ENCODE results near the gene ASPG. TPM values are rescaled to one million over a fixed set of nuclear protein-coding genes. Genes with fewer than 3 reads are reported as not detected.
A peak's percentile ranks its signal among the peaks of the same experiment; 100 is the strongest.

ASPG gene
- total and polyA plus RNA-seq, 12 donors: 2.8 to 32.0 (median 13.2) TPM

DNA sequence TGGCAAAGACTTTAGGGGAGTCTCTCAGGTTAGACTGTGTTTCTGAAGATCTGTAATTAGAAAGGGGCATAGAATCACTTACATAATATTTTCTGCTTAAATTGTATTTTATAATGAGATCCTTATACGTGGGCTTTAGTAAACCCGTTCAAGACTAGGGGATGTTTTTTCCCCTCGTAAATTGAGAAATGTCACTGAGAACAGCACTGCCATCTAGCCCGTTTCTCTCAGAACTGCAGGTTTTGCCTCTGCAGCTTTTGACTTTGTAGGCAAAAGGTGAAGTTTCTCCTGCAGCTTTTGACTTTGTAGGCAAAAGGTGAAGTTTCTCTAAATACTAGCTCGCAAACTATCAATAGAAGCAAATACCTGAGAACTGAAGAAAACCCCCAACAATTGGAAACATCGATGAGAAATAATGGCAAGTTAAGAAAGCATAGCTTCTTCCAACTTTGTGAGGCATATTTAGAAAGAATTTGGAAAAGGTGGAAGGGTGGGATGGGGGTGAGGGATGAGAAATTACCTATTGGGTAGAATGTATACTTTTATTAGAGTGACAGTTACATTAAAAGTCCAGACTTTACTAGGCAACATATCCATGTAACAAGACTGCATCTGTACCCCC lies 9.9 kb upstream of the ASPG start:
- DNase-seq (no peak), ATAC-seq (no peak)
- Histone ChIP-seq H3K27me3 (peaks cover 0 to 22% (median 5%) of the 10 kb centered on the region in 7 donors), H3K36me3 (no peaks in the 10 kb centered on the region), H3K4me1 (peaks cover 0 to 6% (median 0%) of the 10 kb centered on the region in 9 donors), H3K9me3 (peaks cover 0 to 10% (median 0%) of the 10 kb centered on the region in 11 donors), H3K27ac (no peak overlapping the region), H3K4me3 (no peak overlapping the region)
- WGBS, 2 donors: 33 to 36% methylated on average over 6 of the region's 6 CpGs
- TF ChIP-seq, protein P1, sequence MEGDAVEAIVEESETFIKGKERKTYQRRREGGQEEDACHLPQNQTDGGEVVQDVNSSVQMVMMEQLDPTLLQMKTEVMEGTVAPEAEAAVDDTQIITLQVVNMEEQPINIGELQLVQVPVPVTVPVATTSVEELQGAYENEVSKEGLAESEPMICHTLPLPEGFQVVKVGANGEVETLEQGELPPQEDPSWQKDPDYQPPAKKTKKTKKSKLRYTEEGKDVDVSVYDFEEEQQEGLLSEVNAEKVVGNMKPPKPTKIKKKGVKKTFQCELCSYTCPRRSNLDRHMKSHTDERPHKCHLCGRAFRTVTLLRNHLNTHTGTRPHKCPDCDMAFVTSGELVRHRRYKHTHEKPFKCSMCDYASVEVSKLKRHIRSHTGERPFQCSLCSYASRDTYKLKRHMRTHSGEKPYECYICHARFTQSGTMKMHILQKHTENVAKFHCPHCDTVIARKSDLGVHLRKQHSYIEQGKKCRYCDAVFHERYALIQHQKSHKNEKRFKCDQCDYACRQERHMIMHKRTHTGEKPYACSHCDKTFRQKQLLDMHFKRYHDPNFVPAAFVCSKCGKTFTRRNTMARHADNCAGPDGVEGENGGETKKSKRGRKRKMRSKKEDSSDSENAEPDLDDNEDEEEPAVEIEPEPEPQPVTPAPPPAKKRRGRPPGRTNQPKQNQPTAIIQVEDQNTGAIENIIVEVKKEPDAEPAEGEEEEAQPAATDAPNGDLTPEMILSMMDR (IDR thresholded peaks at IDR 0.05): peak in 6 of 9 donors; percentile 29 to 51 (median 39)
- intact Hi-C loops (cut with DNase I): loop anchor here in 7 of 10 donors (5.0 to 10.0 kb wide), 8 partner anchors 52 to 567 kb away; partner anchors contain the start of gene C14orf180 (in 1 of the 7)

DNA sequence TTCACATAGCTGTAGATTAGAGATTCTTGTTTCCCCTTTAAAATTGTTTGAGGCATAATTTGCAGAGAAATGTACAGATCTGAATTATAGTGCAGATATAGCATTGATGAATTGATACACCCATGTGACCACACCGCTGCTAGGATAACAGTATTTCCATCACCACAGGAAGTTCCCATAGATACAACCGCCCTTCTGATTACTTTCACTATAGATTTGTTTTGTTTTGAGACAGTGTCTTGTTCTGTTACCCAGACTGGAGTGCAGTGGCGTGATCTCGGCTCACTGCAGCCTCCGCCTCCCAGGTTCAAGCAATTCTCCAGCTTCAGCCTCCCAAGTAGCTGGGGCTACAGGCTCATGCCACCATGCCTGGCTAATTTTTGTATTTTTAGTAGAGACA lies 8.8 kb upstream of the ASPG start:
- Histone ChIP-seq H3K27me3 (peaks cover 0 to 19% (median 4%) of the 10 kb centered on the region in 7 donors), H3K36me3 (no peaks in the 10 kb centered on the region), H3K4me3 (no peak overlapping the region), H3K4me1 (peaks cover 0 to 6% (median 0%) of the 10 kb centered on the region in 9 donors), H3K9me3 (peaks cover 0 to 10% (median 0%) of the 10 kb centered on the region in 11 donors), H3K27ac (no peak overlapping the region)
- TF ChIP-seq, protein P1 (IDR thresholded peaks at IDR 0.05): no peak
- no peak for DNase-seq
- intact Hi-C loops (cut with DNase I): loop anchor here in 7 of 10 donors (5.0 to 10.0 kb wide), 8 partner anchors 51 to 566 kb away; partner anchors contain the start of gene C14orf180 (in 1 of the 7)
- no peak for ATAC-seq
- WGBS, 2 donors: 55 to 72% methylated on average over 5 of the region's 5 CpGs

DNA sequence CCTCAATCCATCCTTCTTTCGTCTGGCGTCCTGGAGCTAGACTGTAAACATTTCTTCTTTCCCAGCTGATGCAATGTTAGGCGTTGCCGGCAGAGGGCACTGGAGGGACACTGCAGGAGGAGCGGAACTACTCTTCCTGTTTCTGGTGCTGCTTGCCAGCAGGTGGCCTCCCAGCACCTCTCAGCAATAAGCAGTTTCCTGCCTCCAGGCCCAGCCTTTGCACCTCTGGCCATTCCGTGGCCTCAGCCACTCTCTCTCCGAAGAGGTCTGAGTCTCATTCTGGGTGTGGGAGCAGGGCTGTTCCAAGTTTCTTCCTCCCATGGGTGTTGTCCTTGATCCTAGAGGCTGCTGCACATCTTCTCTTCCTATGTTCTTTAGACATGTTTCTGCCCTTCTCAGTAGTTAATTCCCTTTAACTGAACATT lies 7.5 kb upstream of the ASPG start:
- Histone ChIP-seq H3K27me3 (peaks cover 0 to 17% (median 4%) of the 10 kb centered on the region in 7 donors), H3K9me3 (peaks cover 0 to 10% (median 0%) of the 10 kb centered on the region in 11 donors), H3K36me3 (no peaks in the 10 kb centered on the region), H3K4me1 (peaks cover 0 to 6% (median 4%) of the 10 kb centered on the region in 9 donors), H3K27ac (no peak overlapping the region), H3K4me3 (no peak overlapping the region)
- TF ChIP-seq, protein P1 (IDR thresholded peaks at IDR 0.05): peak; percentile 98 to 100 (median 100)
- intact Hi-C loops (cut with DNase I): loop anchor here (1.0 to 10.0 kb wide), 13 partner anchors 49 to 564 kb away; partner anchors contain the start of gene C14orf180 (in 1 of the 10)
- DNase-seq (peak; percentile 83 to 86), ATAC-seq (peak; percentile 69 to 92 (median 88))
- WGBS, 2 donors: 0 to 1% methylated on average over 7 of the region's 7 CpGs

DNA sequence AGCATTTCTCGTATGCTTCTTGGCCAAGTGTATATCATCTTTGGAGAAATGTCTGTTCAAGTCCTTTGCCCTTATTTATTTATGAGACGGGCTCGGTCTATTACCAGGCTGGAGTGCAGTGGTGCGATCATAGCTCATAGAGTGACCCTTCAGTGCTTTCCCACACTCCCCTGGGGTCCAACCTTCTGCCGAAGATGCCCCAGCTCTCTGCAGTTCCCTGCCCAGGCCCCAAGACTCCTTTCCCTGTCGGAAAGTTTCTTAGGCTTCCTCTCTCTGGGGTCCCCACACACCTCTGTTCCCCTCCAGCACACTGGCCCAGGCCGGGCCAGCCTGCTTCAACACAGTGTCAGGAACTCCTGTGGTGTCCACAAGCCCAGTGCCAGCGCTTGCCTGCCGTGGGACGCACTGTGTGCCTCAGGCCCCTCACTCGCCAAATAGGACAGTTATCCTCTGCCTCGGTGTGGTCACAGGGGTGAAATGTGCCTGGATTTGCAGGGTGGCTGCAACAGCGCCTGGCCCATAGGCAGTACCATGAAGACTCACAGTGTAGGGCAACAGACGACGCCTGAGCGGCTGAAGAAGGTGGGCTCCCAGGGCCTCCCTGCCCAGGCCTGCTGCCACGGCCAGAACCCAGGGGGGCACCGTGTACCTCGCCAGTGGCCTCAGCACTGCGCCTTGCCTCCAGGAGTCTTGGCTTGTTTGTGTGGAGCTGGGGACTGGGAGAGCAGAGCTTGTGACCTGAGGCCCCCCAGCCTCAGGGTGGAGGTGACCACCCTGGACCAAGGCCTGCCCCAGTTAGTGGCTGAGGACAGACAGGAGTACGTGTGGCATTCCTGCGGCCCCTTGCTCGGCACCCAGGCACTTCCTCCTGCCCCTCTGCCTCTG lies 4.9 kb upstream of the ASPG start:
- WGBS, 2 donors: 94% methylated on average over 23 of the region's 23 CpGs
- no peak for ATAC-seq
- no peak for DNase-seq
- Histone ChIP-seq H3K36me3 (no peaks in the 10 kb centered on the region), H3K4me1 (peaks cover 0 to 21% (median 10%) of the 10 kb centered on the region in 9 donors), H3K9me3 (no peaks in the 10 kb centered on the region), H3K27ac (no peak overlapping the region), H3K27me3 (peaks cover 0 to 25% (median 9%) of the 10 kb centered on the region in 7 donors), H3K4me3 (no peak overlapping the region)
- TF ChIP-seq, protein P1 (IDR thresholded peaks at IDR 0.05): no peak
- intact Hi-C loops (cut with DNase I): loop anchor here in 1 of 10 donors (5.0 kb wide), 1 partner anchor 47 kb away; no protein-coding TSS in a partner anchor

Data from heart right ventricle (tissue), 16 donors.